IPS-18c (cell line): Measurements from ENCODE around the gene MYCBPAP.

Source experiments
- H3K4me3 ChIP-seq: 2 replicates; pipeline ENCODE4 v1.7.0; 2013; ENCODE audit warnings: low read depth, mild to moderate bottlenecking, low read length, moderate library complexity; ENCODE audit not compliant: insufficient read depth
- H3K9me3 ChIP-seq: one replicate; pipeline ENCODE4 v1.6.1; 2013; ENCODE audit warnings: mild to moderate bottlenecking, low read length, moderate library complexity; ENCODE audit not compliant: control insufficient read depth, insufficient read depth

MYCBPAP gene

DNA sequence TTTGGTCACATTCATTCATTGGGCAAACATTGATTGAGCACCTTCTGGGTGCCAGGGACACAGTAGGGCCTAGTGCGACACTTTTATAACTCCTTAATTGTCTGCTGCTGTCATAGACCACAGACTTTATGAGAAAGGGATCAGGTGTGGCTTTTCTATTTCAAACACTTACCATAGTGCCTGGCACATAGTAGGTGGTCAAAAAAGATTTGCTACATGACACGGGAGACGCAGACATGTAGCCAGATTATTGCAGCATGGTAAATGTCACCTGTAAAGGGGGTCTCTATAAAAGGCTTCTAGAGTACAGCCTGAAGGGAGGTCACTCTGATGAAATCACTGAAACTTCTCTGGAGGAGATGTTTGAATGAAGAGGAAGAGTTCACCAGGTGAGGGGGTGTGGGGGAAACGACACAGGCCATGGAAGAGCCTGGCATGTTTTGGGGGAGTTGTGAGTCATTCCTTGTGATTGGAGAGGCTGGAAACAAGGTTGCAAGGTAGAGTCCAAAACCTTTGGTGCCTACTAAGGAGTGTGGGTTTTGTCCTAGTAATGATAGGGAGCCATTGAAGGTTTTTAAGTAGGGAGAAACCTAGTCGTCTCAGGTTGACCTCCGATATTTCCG is 28.0 kb upstream of the MYCBPAP start:
- no peak overlapping the region for H3K4me3 ChIP-seq
- H3K9me3 ChIP-seq = no peaks in the 10 kb centered on the region

DNA sequence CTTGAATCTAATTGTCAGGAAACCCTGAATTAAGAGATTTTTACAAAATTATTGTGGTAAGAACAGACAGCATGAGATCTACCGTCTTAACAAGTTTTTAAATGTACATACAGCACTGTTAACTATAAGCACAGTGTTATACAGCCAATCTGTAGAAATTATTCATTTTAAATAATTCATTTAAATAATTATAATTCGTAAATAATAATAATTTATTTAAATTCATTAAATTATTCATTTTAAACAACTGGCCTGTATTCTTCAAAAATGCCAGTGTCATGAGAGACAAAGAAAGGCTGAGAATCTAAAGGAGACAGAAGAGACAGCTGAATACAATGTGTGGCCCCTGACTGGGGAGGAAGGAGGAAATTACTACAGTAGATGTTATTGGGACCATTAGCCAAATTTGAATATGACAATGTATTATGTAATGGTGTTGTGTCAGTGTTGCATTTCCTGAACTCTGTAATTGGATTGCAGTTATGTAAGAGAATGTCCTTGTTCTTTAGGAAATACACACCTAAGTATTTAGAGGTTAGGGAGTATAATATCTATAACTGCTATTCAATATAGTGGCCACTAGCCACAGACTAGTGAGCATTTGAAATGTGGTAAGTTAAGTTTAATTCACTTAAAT is 27.3 kb upstream of the MYCBPAP start:
- H3K9me3 ChIP-seq = no peaks in the 10 kb centered on the region
- no peak overlapping the region for H3K4me3 ChIP-seq

DNA sequence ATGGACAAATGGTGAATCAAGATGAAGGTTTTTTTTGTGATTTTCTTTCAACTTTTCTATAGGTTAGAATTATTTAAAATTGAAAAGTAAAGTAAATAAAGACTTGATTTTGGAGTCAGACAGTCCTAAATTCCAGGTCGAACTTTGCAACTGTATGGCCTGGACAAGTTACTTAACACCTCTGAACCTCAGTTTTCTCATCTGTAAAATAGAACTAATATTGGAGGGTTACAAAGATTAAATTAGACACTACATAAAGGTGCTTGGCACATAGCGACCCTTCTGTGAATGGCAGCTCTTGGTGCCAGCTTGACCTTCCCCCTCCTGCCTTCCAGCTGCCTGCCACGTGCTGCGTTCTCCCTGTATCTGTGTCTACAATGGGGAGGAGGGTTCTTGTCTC is 26.6 kb upstream of the MYCBPAP start:
- no peaks in the 10 kb centered on the region for H3K9me3 ChIP-seq

GRCh38 chr17:50482110-50482509 is 26.1 kb upstream of the MYCBPAP start:
- Histone ChIP-seq H3K4me3 (no peak overlapping the region), H3K9me3 (no peaks in the 10 kb centered on the region)

More for the DNA sequence above, 26.6 kb upstream of the MYCBPAP start:
- no peak overlapping the region for H3K4me3 ChIP-seq

- Histone ChIP-seq H3K9me3 (no peaks in the 10 kb centered on the region), H3K4me3 (no peak overlapping the region)
Measured at GRCh38 chr17:50482516-50482915, 25.7 kb upstream of the MYCBPAP start.

- H3K4me3 ChIP-seq = no peak overlapping the region
- H3K9me3 ChIP-seq = no peaks in the 10 kb centered on the region
Measured at GRCh38 chr17:50483266-50483665, 25.0 kb upstream of the MYCBPAP start.

DNA sequence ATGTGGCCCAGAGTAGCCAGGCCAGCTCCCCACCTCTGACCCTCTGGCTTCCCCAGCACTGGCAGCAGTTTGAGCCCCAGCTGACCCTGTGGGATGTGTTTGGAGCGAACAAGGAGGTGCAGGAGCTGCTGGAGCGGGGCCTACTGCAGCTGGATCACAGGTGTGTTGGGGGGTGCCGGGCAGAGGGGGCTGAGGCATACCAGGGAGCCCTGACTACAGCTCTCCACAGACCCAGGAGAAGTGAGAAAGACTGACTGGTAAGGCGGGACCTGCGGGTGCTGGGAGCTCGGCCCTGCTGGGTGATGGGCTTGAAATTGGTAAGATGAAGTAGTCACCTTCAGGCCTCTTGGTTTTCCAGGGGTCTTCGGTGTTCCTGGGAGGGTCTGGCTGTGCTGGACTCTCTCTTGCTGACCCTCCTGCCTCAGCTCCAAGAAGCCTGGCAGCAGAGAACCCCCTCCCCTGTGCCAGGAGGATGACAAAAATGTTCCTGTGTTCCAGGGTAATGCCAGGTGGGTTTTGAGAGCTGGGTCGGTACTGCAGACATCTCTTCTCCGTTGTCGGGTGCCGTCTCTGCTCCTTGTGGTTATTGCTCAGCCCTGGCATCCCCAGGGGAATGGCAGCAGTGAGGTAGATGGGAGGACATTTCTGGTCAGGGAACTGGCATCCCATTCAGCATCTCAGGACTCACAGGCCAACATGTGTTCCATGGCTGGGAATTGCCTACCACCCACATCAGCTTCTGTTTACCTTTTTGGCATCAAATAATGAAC is 23.7 kb upstream of the MYCBPAP start:
- no peak overlapping the region for H3K4me3 ChIP-seq
- no peaks in the 10 kb centered on the region for H3K9me3 ChIP-seq

GRCh38 chr17:50487213-50488096 is 20.8 kb upstream of the MYCBPAP start:
- H3K4me3 ChIP-seq = no peak overlapping the region
- H3K9me3 ChIP-seq = no peaks in the 10 kb centered on the region

DNA sequence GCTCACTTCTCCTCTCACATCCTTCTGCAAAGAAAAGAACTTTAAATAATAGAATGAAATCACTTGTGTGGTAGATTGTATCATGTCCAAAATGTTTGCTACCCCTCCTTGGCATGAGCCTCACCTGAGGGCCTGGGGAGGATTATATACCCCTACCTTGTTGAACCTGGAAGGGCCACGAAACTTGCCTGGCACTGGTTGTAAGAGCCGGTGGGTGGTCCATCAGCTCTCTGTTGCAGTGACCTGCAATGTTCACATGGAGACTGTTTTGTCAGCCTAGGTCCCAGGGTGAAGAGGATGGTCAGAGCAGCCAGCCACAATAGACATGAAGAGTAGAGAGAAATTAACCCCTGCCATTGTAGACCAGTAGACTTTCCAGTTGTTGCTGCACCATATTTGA is 19.4 kb upstream of the MYCBPAP start:
- H3K9me3 ChIP-seq = no peaks in the 10 kb centered on the region
- no peak overlapping the region for H3K4me3 ChIP-seq

- H3K9me3 ChIP-seq = no peaks in the 10 kb centered on the region
- H3K4me3 ChIP-seq = no peak overlapping the region
Measured at GRCh38 chr17:50491505-50491904, 16.7 kb upstream of the MYCBPAP start.

- Histone ChIP-seq H3K9me3 (no peaks in the 10 kb centered on the region), H3K4me3 (no peak overlapping the region)
Measured at GRCh38 chr17:50492214-50492613, 16.0 kb upstream of the MYCBPAP start.

DNA sequence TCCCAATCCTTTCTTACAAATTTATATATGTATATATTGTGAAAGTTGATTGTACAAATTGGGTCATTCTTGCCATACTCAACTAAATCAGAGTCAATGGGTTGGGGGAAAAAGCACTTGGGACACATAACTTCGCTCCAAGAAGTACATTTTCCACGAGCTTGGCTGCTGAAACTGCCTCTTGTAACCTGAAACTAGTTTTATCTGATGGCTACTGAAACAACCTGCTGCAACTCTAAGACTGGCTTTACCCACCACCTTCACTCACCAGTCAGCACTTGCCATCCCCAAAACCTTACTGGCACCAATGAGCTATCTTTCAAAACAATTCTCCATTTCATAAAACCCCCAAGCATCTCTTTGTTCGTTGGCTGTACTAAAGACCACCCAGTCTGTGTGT is 14.5 kb upstream of the MYCBPAP start:
- H3K4me3 ChIP-seq = no peak overlapping the region
- H3K9me3 ChIP-seq = no peaks in the 10 kb centered on the region

DNA sequence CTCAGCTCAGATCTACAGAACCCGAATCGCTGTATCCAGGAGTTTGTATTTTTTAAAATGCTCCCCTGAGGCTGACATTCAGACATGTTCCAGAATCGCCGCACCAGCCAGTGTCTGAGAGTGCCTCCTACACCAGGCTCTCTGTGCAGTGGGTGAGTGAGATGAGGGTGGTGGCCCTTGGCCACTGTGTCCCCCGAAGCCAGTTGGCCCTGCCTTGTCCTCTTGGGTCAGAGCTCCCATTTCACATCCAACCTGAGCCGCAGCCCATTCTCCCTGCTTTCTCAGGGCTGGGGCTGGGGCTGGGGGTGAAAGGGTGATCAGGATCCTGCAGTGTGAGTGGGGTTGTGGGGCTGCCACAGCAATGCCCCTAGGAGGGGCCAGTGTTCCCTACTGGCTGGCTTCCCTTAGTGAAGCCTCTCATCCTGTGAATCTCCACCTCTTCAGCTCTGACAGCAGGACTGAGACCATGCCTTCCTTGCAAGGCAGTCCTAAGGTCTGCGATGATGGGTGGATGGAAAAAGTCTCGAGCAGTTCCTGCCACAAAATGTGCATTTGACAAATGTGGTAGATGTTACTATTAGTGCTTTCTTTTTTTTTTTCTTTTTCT is 12.9 kb upstream of the MYCBPAP start:
- no peaks in the 10 kb centered on the region for H3K9me3 ChIP-seq
- H3K4me3 ChIP-seq = no peak overlapping the region

GRCh38 chr17:50495918-50496317 is 12.3 kb upstream of the MYCBPAP start:
- Histone ChIP-seq H3K9me3 (no peaks in the 10 kb centered on the region), H3K4me3 (no peak overlapping the region)

DNA sequence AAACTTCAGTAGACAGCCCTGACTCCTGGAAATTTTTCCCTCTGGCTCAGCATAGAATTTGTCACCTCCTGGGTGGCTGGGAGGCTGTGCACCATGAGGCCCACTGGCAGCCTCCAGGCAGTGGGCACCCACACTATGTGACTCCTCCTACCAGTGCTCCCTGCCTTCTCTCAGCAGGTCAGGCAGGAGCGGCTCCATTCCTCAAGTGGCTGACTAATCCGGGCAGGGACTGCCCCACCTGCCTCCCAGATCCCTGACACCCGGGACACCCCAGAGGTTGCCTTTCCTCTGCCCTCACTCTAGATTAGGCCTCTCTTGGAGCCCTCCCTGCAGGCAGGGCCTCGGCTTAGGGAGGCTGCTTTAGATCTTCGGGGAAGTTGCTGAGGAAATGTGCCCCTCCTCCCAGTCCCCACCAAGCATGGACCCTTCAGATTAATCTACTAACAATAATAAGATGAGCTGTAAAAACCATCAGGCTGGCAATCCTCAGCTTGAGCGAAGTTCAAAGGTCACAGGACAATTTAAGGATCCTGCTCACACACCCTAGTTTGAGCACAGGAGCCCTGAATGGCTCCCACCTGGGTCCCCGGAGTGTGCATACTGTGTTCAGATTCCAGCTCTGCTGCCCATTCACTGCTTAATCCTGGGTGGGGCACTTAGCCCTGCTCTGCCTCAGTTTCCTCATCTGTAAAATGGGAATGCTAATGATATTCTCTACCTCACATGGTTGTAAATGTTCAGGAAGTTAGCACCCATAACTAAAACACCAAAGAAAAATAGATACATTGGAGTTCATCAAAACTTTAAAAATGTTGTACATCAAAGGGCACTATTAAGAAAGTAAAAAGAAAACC is 10.0 kb upstream of the MYCBPAP start:
- Histone ChIP-seq H3K9me3 (no peaks in the 10 kb centered on the region), H3K4me3 (no peak overlapping the region)

DNA sequence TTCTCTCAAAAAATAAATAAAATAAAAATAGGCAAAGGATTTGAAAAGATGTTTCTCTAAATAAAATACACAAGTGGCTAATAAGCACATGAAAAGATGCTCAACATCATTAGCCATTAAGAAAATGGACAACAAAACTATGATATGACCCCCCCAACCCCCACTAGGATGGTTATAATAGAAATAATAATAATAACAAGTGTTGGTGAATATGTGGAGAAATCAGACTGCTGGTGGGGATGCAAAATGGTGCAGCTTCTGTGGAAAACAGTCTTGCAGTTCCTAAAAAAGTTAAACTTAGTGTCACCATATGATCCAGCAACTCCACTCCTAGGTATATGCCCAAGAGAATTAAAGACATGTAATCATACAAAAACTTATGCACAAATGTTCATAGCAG is 9.0 kb upstream of the MYCBPAP start:
- no peaks in the 10 kb centered on the region for H3K9me3 ChIP-seq
- H3K4me3 ChIP-seq = no peak overlapping the region
